GM12874 (cell line): ENCODE measurements around the gene TUBA4A.

Experiments used
- TF ChIP-seq, protein P1 (sequence below): IDR thresholded peaks from 2 replicates; pipeline ENCODE4 v1.5.1; 2011; ENCODE audit warnings: low read depth, mild to moderate bottlenecking, control low read depth, low read length, moderate library complexity; ENCODE audit not compliant: insufficient read depth

The TUBA4A gene

GRCh38 chr2:219223831-219224610 is 29.7 kb downstream of the TUBA4A start:
- TF ChIP-seq, protein P1, sequence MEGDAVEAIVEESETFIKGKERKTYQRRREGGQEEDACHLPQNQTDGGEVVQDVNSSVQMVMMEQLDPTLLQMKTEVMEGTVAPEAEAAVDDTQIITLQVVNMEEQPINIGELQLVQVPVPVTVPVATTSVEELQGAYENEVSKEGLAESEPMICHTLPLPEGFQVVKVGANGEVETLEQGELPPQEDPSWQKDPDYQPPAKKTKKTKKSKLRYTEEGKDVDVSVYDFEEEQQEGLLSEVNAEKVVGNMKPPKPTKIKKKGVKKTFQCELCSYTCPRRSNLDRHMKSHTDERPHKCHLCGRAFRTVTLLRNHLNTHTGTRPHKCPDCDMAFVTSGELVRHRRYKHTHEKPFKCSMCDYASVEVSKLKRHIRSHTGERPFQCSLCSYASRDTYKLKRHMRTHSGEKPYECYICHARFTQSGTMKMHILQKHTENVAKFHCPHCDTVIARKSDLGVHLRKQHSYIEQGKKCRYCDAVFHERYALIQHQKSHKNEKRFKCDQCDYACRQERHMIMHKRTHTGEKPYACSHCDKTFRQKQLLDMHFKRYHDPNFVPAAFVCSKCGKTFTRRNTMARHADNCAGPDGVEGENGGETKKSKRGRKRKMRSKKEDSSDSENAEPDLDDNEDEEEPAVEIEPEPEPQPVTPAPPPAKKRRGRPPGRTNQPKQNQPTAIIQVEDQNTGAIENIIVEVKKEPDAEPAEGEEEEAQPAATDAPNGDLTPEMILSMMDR: no peak

- TF ChIP-seq, protein P1: no peak
Observed at GRCh38 chr2:219221957-219222518, 31.7 kb downstream of the TUBA4A start.

- TF ChIP-seq, protein P1: no peak
Observed at GRCh38 chr2:219220652-219221402, 32.9 kb downstream of the TUBA4A start.

DNA sequence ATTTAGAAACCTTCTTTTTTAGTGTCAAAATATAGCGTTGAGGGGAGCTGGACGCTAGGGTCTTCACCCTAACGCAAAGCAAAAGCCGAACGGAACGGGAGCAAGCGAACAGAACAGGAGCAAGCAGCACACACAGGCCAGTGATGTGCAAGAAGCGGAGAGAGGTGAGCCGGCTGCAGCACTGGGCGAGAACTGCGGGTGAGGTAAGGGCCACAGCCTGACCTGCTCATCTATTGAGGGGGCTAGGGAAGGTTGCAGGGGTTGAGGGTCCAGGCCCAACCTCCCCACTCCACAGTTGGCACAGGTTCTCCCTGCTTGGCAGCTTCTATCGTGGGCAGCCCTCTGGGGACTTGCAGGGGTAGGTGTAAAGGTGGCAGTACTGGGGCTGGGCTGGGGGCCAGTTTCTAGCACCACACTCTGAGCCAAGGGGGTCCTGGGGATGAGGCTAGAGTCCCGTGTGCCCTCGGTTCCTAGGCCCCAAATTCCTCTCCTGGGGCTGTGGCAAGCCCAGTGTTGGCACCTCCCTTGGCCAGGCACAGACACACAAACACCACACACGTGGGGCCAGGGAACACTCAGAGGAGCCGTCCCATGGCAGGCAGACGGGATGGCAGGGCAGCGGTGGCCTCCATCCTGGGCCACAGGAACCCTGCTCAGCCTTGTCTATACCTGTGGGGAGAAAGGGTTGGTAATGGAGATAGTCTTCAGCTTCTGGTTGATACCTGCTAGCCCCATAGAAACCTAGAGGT is 33.8 kb downstream of the TUBA4A start:
- TF ChIP-seq, protein P1: no peak

- TF ChIP-seq, protein P1: no peak
Observed at GRCh38 chr2:219218732-219219701, 34.7 kb downstream of the TUBA4A start, which contains the start of gene ABCB6. TSS of gene ABCB6 (minus strand) at chr2:219218958. CDS start at chr2:219218673, 285 bp downstream.

- TF ChIP-seq, protein P1: no peak
Observed at GRCh38 chr2:219218217-219218731, 35.4 kb downstream of the TUBA4A start.
